ENCODE data around the gene GPATCH8.

Gene GPATCH8

GRCh38 chr17:44451016-44451627, 52.1 kb downstream of the GPATCH8 start:
- DNase-seq (ENCODE audit: low read depth) = no peak

GRCh38 chr17:44448412-44448811, 54.8 kb downstream of the GPATCH8 start:
- DNase-seq (ENCODE audit: low read depth) = no peak

GRCh38 chr17:44444735-44445105, 58.5 kb downstream of the GPATCH8 start:
- no peak for DNase-seq (ENCODE audit: low read depth)

GRCh38 chr17:44442806-44443205, 60.4 kb downstream of the GPATCH8 start:
- no peak for DNase-seq (ENCODE audit: low read depth)

- no peak for DNase-seq (ENCODE audit: low read depth)
Measured at GRCh38 chr17:44439168-44439567, 64.0 kb downstream of the GPATCH8 start.

- DNase-seq (ENCODE audit: low read depth) = no peak
Measured at GRCh38 chr17:44438636-44439035, 64.6 kb downstream of the GPATCH8 start.

GRCh38 chr17:44436336-44436735, 66.9 kb downstream of the GPATCH8 start:
- DNase-seq (ENCODE audit: low read depth) = no peak

GRCh38 chr17:44432254-44433157, 70.7 kb downstream of the GPATCH8 start:
- no peak for DNase-seq (ENCODE audit: low read depth)

GRCh38 chr17:44424828-44425461, 78.3 kb downstream of the GPATCH8 start:
- no peak for DNase-seq (ENCODE audit: low read depth)

GRCh38 chr17:44417553-44417952, 85.7 kb downstream of the GPATCH8 start:
- no peak for DNase-seq (ENCODE audit: low read depth)

GRCh38 chr17:44416558-44417289, 86.5 kb downstream of the GPATCH8 start:
- DNase-seq (ENCODE audit: low read depth) = no peak

GRCh38 chr17:44414394-44415155, 88.6 kb downstream of the GPATCH8 start:
- DNase-seq (ENCODE audit: low read depth) = no peak

- no peak for DNase-seq (ENCODE audit: low read depth)
Measured at GRCh38 chr17:44409309-44410028, 93.7 kb downstream of the GPATCH8 start.

GRCh38 chr17:44408786-44409185, 94.4 kb downstream of the GPATCH8 start:
- no peak for DNase-seq (ENCODE audit: low read depth)

GRCh38 chr17:44402564-44403172, 100.5 kb downstream of the GPATCH8 start:
- DNase-seq (ENCODE audit: low read depth) = no peak

GRCh38 chr17:44400226-44400847, 102.9 kb downstream of the GPATCH8 start:
- no peak for DNase-seq (ENCODE audit: low read depth)

- no peak for DNase-seq (ENCODE audit: low read depth)
Measured at GRCh38 chr17:44398692-44399691, 104.2 kb downstream of the GPATCH8 start.

All from HS-27A (cell line).